Neuronal stem cell (in vitro differentiated cells): Measurements from ENCODE around the gene ARHGEF26.

Source experiments
- DNase-seq: peaks from one replicate; pipeline ENCODE4 v3.0.0-alpha.2; 2013; ENCODE audit warnings: low spot score
- H2AFZ ChIP-seq: one replicate; pipeline ENCODE4 v1.6.1; 2013; ENCODE audit warnings: mild to moderate bottlenecking, low read length, inconsistent platforms
- H2AK5ac ChIP-seq: 2 replicates; pipeline ENCODE4 v1.6.1; 2013; ENCODE audit warnings: low read depth, mild to moderate bottlenecking, inconsistent platforms, low read length, moderate library complexity, mixed read lengths
- H2BK120ac ChIP-seq: 2 replicates; pipeline ENCODE4 v1.6.1; 2013; ENCODE audit warnings: low read depth, mild to moderate bottlenecking, inconsistent platforms, low read length, moderate library complexity, mixed read lengths
- H2BK12ac ChIP-seq: one replicate; pipeline ENCODE4 v1.6.1; 2013; ENCODE audit warnings: low read length, inconsistent platforms
- H2BK15ac ChIP-seq: 2 replicates; pipeline ENCODE4 v1.6.1; 2013; ENCODE audit warnings: mild to moderate bottlenecking, low read length, inconsistent platforms, mixed read lengths
- H2BK5ac ChIP-seq: one replicate; pipeline ENCODE4 v1.6.1; 2013; ENCODE audit warnings: inconsistent platforms, mild to moderate bottlenecking, low read length, moderate library complexity
- H3K14ac ChIP-seq: one replicate; pipeline ENCODE4 v1.6.1; 2013; ENCODE audit warnings: low read length, inconsistent platforms
- H3K18ac ChIP-seq: 2 replicates; pipeline ENCODE4 v1.6.1; 2013; ENCODE audit warnings: low read length, inconsistent platforms
- H3K23ac ChIP-seq: 2 replicates; pipeline ENCODE4 v1.6.1; 2013; ENCODE audit warnings: low read depth, mild to moderate bottlenecking, mixed read lengths, low read length, inconsistent platforms; ENCODE audit not compliant: poor library complexity
- H3K27ac ChIP-seq: replicated peaks from 3 replicates; pipeline ENCODE4 v1.5.1; 2013; ENCODE audit warnings: low read length, inconsistent platforms
- H3K27me3 ChIP-seq, 3 experiments: 2 replicates each; pipeline ENCODE4 v1.6.1; 2013; ENCODE audit warnings: low read length in 3 of 3, mild to moderate bottlenecking in 2 of 3, inconsistent platforms in 1 of 3, low read depth in 1 of 3, mixed read lengths in 1 of 3, moderate library complexity in 1 of 3; ENCODE audit not compliant: control insufficient read depth in 3 of 3, insufficient read depth in 3 of 3
- H3K36me3 ChIP-seq, 2 donors: replicated peaks in 1 of 2; 2 replicates each; pipeline ENCODE4 v1.6.1; 2013; ENCODE audit warnings: low read length in 2 of 2; ENCODE audit not compliant: control insufficient read depth in 2 of 2, insufficient read depth in 2 of 2
- H3K4ac ChIP-seq: 2 replicates; pipeline ENCODE4 v1.6.1; 2013; ENCODE audit warnings: inconsistent platforms, mild to moderate bottlenecking, low read length, moderate library complexity
- H3K4me1 ChIP-seq, 2 donors: 1 replicate in 1 of 2; 2 replicates in 1 of 2; pipeline ENCODE4 v1.6.1; 2013; ENCODE audit warnings: low read length in 2 of 2, low read depth in 1 of 2; ENCODE audit not compliant: control insufficient read depth in 2 of 2, insufficient read depth in 1 of 2
- H3K4me2 ChIP-seq: one replicate; pipeline ENCODE4 v1.6.1; 2013; ENCODE audit warnings: mild to moderate bottlenecking, low read length, inconsistent platforms; ENCODE audit not compliant: insufficient read depth, poor library complexity, severe bottlenecking
- H3K4me3 ChIP-seq, 2 donors: 2 replicates each; pipeline ENCODE4 v1.5.1; 2013; ENCODE audit warnings: low read length in 2 of 2, mild to moderate bottlenecking in 2 of 2, inconsistent platforms in 1 of 2, moderate library complexity in 1 of 2
- H3K79me1 ChIP-seq: one replicate; pipeline ENCODE4 v1.6.1; 2013; ENCODE audit warnings: low read depth, mild to moderate bottlenecking, inconsistent platforms, low read length, moderate library complexity
- H3K9ac ChIP-seq: one replicate; pipeline ENCODE4 v1.6.1; 2013; ENCODE audit warnings: mild to moderate bottlenecking, low read depth, low read length, inconsistent platforms; ENCODE audit not compliant: poor library complexity
- H3K9me3 ChIP-seq, 2 donors: replicated peaks in 1 of 2; 2 replicates each; pipeline versions ENCODE3 to v1.6.1; 2013; ENCODE audit warnings: low read length in 2 of 2, mild to moderate bottlenecking in 2 of 2, inconsistent platforms in 1 of 2, low read depth in 1 of 2, mixed read lengths in 1 of 2, moderate library complexity in 1 of 2; ENCODE audit not compliant: control insufficient read depth in 2 of 2, insufficient read depth in 1 of 2
- H4K8ac ChIP-seq: one replicate; pipeline ENCODE4 v1.6.1; 2013; ENCODE audit warnings: low read depth, mild to moderate bottlenecking, inconsistent platforms, low read length, moderate library complexity
- H4K91ac ChIP-seq: one replicate; pipeline ENCODE4 v1.6.1; 2013; ENCODE audit warnings: low read length, low read depth, mild to moderate bottlenecking, inconsistent platforms; ENCODE audit not compliant: poor library complexity
- WGBS, 2 donors: extraction: QIAGEN DNeasy Blood & Tissue Kit; methylation state at CpG; one replicate each; pipeline ENCODE4 v1.1.7; 2013; ENCODE audit warnings: missing lambda C conversion rate in 2 of 2, mixed read lengths in 1 of 2; ENCODE audit not compliant: insufficient read length in 2 of 2, insufficient replicate concordance in 1 of 2; ENCODE audit errors: extremely low coverage in 2 of 2; 5-methylcytosine and 5-hydroxymethylcytosine counted together

Gene ARHGEF26

GRCh38 chr3:154225536-154225935 lies 104.3 kb downstream of the ARHGEF26 start:
- no peak overlapping the region for H3K4me3 ChIP-seq
- DNase-seq, result no peak
- no peak overlapping the region for H4K91ac ChIP-seq
- H2BK5ac ChIP-seq, result no peak overlapping the region
- H3K27ac ChIP-seq, result no peak overlapping the region
- H3K79me1 ChIP-seq, result no peaks in the 10 kb centered on the region
- no peak overlapping the region for H2BK15ac ChIP-seq
- H2AFZ ChIP-seq, result no peak overlapping the region
- peaks cover 0 to 41% of the 10 kb centered on the region in 2 donors for H3K36me3 ChIP-seq
- H2BK120ac ChIP-seq, result no peak overlapping the region
- H4K8ac ChIP-seq, result no peak overlapping the region
- H3K18ac ChIP-seq, result no peak overlapping the region
- no peaks in the 10 kb centered on the region for H3K9me3 ChIP-seq
- peaks cover 0 to 2% of the 10 kb centered on the region in 2 donors for H3K4me1 ChIP-seq
- H2BK12ac ChIP-seq, result no peak overlapping the region
- no peak overlapping the region for H3K4ac ChIP-seq
- no peak overlapping the region for H3K9ac ChIP-seq
- H3K14ac ChIP-seq, result no peak overlapping the region
- WGBS, 2 donors, result no CpG with 5 or more reads among the region's 2 CpGs
- H3K4me2 ChIP-seq, result no peak overlapping the region
- no peaks in the 10 kb centered on the region for H3K27me3 ChIP-seq
- H2AK5ac ChIP-seq, result no peak overlapping the region
- no peak overlapping the region for H3K23ac ChIP-seq

GRCh38 chr3:154227531-154227930 lies 106.3 kb downstream of the ARHGEF26 start:
- Histone ChIP-seq H3K79me1 (no peaks in the 10 kb centered on the region), H2AK5ac (no peak overlapping the region), H3K4ac (no peak overlapping the region), H2BK12ac (no peak overlapping the region), H3K27ac (no peak overlapping the region), H2BK15ac (no peak overlapping the region), H3K23ac (no peak overlapping the region), H3K9ac (no peak overlapping the region), H3K4me3 (no peak overlapping the region), H2AFZ (no peak overlapping the region), H3K4me2 (no peak overlapping the region), H2BK120ac (no peak overlapping the region), H4K91ac (no peak overlapping the region), H3K36me3 (peaks cover 0 to 30% of the 10 kb centered on the region in 2 donors), H3K27me3 (no peaks in the 10 kb centered on the region), H3K9me3 (no peaks in the 10 kb centered on the region), H2BK5ac (no peak overlapping the region), H3K4me1 (peaks cover 0 to 2% of the 10 kb centered on the region in 2 donors), H3K18ac (no peak overlapping the region), H4K8ac (no peak overlapping the region), H3K14ac (no peak overlapping the region)
- no CpG with 5 or more reads among the region's 3 CpGs for WGBS, 2 donors
- DNase-seq, result no peak

GRCh38 chr3:154228561-154229216 lies 107.5 kb downstream of the ARHGEF26 start:
- peaks cover 0 to 2% of the 10 kb centered on the region in 2 donors for H3K4me1 ChIP-seq
- no peak overlapping the region for H3K4ac ChIP-seq
- no peak overlapping the region for H2BK5ac ChIP-seq
- H3K9me3 ChIP-seq, result no peaks in the 10 kb centered on the region
- H4K8ac ChIP-seq, result no peak overlapping the region
- H2BK15ac ChIP-seq, result no peak overlapping the region
- H2AK5ac ChIP-seq, result no peak overlapping the region
- no peak overlapping the region for H3K14ac ChIP-seq
- DNase-seq, result no peak
- H3K27ac ChIP-seq, result no peak overlapping the region
- no peak overlapping the region for H3K18ac ChIP-seq
- WGBS, 2 donors, result no CpG with 5 or more reads among the region's 6 CpGs
- H3K36me3 ChIP-seq, result peaks cover 0 to 21% of the 10 kb centered on the region in 2 donors
- no peak overlapping the region for H3K4me2 ChIP-seq
- no peak overlapping the region for H3K9ac ChIP-seq
- H3K4me3 ChIP-seq, result no peak overlapping the region
- H2BK120ac ChIP-seq, result no peak overlapping the region
- H4K91ac ChIP-seq, result no peak overlapping the region
- H3K79me1 ChIP-seq, result no peaks in the 10 kb centered on the region
- no peak overlapping the region for H2BK12ac ChIP-seq
- H3K23ac ChIP-seq, result no peak overlapping the region
- no peaks in the 10 kb centered on the region for H3K27me3 ChIP-seq
- no peak overlapping the region for H2AFZ ChIP-seq

GRCh38 chr3:154229217-154229590 lies 108.0 kb downstream of the ARHGEF26 start:
- WGBS, 2 donors, result no CpG with 5 or more reads among the region's 2 CpGs

More at GRCh38 chr3:154229217-154229590, 108.0 kb downstream of the ARHGEF26 start:
- no peak overlapping the region for H2BK120ac ChIP-seq
- no peak overlapping the region for H2BK5ac ChIP-seq
- H3K4me1 ChIP-seq, result peaks cover 0 to 2% of the 10 kb centered on the region in 2 donors
- no peak overlapping the region for H3K23ac ChIP-seq
- H3K18ac ChIP-seq, result no peak overlapping the region
- H3K9me3 ChIP-seq, result no peaks in the 10 kb centered on the region
- H4K91ac ChIP-seq, result no peak overlapping the region
- no peak overlapping the region for H3K14ac ChIP-seq
- H2BK12ac ChIP-seq, result no peak overlapping the region
- H3K36me3 ChIP-seq, result peaks cover 0 to 27% of the 10 kb centered on the region in 2 donors
- no peaks in the 10 kb centered on the region for H3K27me3 ChIP-seq
- H3K9ac ChIP-seq, result no peak overlapping the region
- no peak for DNase-seq
- no peak overlapping the region for H3K4me3 ChIP-seq
- no peak overlapping the region for H3K4ac ChIP-seq
- H2BK15ac ChIP-seq, result no peak overlapping the region
- H3K27ac ChIP-seq, result no peak overlapping the region
- H2AK5ac ChIP-seq, result no peak overlapping the region
- H3K4me2 ChIP-seq, result no peak overlapping the region
- H3K79me1 ChIP-seq, result no peaks in the 10 kb centered on the region
- no peak overlapping the region for H2AFZ ChIP-seq
- no peak overlapping the region for H4K8ac ChIP-seq
